ENCODE data around the gene LYPD5.

DNA sequence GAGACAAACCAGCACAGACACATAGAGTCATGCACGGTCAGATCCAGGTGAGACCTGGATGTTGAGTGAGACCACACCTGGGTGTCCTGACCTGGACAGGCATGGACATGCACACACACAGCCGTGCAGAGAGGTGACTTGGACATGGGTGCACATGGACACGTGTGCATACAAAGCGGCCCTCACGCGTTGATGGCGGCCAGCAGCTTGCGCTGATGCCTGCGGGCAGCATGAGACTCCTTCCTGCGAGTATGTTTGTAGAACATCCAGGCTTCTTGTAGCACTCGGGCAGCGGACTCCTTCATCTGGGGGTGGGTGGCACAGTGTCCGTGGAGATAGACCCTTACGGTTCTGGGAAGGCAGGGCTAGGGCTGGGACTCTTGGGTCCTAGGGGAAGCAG, 33.0 kb downstream of the LYPD5 start:
- TF ChIP-seq, protein P1, sequence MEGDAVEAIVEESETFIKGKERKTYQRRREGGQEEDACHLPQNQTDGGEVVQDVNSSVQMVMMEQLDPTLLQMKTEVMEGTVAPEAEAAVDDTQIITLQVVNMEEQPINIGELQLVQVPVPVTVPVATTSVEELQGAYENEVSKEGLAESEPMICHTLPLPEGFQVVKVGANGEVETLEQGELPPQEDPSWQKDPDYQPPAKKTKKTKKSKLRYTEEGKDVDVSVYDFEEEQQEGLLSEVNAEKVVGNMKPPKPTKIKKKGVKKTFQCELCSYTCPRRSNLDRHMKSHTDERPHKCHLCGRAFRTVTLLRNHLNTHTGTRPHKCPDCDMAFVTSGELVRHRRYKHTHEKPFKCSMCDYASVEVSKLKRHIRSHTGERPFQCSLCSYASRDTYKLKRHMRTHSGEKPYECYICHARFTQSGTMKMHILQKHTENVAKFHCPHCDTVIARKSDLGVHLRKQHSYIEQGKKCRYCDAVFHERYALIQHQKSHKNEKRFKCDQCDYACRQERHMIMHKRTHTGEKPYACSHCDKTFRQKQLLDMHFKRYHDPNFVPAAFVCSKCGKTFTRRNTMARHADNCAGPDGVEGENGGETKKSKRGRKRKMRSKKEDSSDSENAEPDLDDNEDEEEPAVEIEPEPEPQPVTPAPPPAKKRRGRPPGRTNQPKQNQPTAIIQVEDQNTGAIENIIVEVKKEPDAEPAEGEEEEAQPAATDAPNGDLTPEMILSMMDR (IDR thresholded peaks at IDR 0.05), result no peak
- TF ChIP-seq POLR2A (IDR thresholded peaks at IDR 0.05), result no peak
